Large intestine (tissue), 1 donor: ENCODE data around the gene MPC2. TPM values are rescaled to one million over a fixed set of nuclear protein-coding genes. Genes with fewer than 3 reads are reported as not detected.

ENCODE experiments used
- polyA plus RNA-seq: library from polyadenylated mRNA; unstranded; fragments of 120-200 nt; gene quantifications from one replicate; pipeline ENCODE4 v1.2.1, GENCODE V29; 2013

Gene MPC2
- polyA plus RNA-seq, 1 donor: 149 TPM

Other genes starting within 250 kb of the MPC2 start
- gene MPZL1, start 215.1 kb downstream of the MPC2 start, polyA plus RNA-seq: 105 TPM
- gene ADCY10, start 22.9 kb downstream of the MPC2 start, polyA plus RNA-seq: 0.25 TPM
- gene DCAF6, start 389 bp downstream of the MPC2 start, polyA plus RNA-seq: 54.7 TPM
- gene GPR161, start 199.9 kb upstream of the MPC2 start, polyA plus RNA-seq: 7.7 TPM
- gene TIPRL, start 241.9 kb upstream of the MPC2 start, polyA plus RNA-seq: 35.3 TPM